B cell (primary cell): ENCODE data around the gene NADSYN1. TPM values are rescaled to one million over a fixed set of nuclear protein-coding genes. Genes with fewer than 3 reads are reported as not detected.

Source experiments
- ATAC-seq: fragments of 200-7000 bp; cut with Tn5 transposase; one replicate; pipeline ENCODE4 v1.10.0; 2021; ENCODE audit warnings: low read depth, mild to moderate bottlenecking, moderate number of reproducible peaks, moderate library complexity
- CTCF ChIA-PET: fragments of 350-600 bp; sonication (Branson Sonifier 250); formaldehyde crosslinking; loops from one replicate; lab custom pipeline; 2021; ENCODE audit warnings: antibody characterized with exemption, inconsistent platforms; lab: Charles Lee
- POLR2A ChIA-PET: fragments of 350-600 bp; sonication (Branson Sonifier 250); formaldehyde crosslinking; loops from one replicate; lab custom pipeline; 2021; ENCODE audit warnings: antibody characterized with exemption; lab: Charles Lee
- DNase-seq: peaks from one replicate; pipeline ENCODE4 v3.0.0; 2013
- H2AFZ ChIP-seq: 2 replicates; pipeline ENCODE4 v1.6.1; 2012; ENCODE audit warnings: mild to moderate bottlenecking, low read depth, low read length; ENCODE audit not compliant: insufficient read depth, poor library complexity, severe bottlenecking
- H3K27ac ChIP-seq, 2 donors: 1 replicate in 1 of 2; 2 replicates in 1 of 2; pipeline ENCODE4 v1.5.1; 2012 to 2013; ENCODE audit warnings: low read length in 2 of 2, mild to moderate bottlenecking in 2 of 2, moderate library complexity in 1 of 2
- H3K27me3 ChIP-seq, 4 experiments: fragments of 200-600 bp in 1 of 4; sonication (generic) in 1 of 4; replicated peaks in 1 of 4; 1 replicate in 2 of 4; 2 replicates in 2 of 4; pipeline versions ENCODE4 v1.6.1 to v1.7.0; 2013 to 2016; ENCODE audit warnings: low read length in 3 of 4, mild to moderate bottlenecking in 2 of 4, mixed read lengths in 1 of 4, moderate library complexity in 1 of 4; ENCODE audit not compliant: insufficient read depth in 4 of 4, control insufficient read depth in 3 of 4; ENCODE audit errors: control extremely low read depth in 1 of 4
- H3K36me3 ChIP-seq, 2 experiments: replicated peaks in 1 of 2; 1 replicate in 1 of 2; 2 replicates in 1 of 2; pipeline versions ENCODE4 v1.6.1 to v1.7.1; 2013; ENCODE audit warnings: low read length in 1 of 2; ENCODE audit not compliant: insufficient read depth in 2 of 2, control insufficient read depth in 1 of 2; ENCODE audit errors: control extremely low read depth in 1 of 2, extremely low read depth in 1 of 2
- H3K4me1 ChIP-seq, 2 donors: fragments of 200-600 bp in 1 of 2; sonication (generic) in 1 of 2; 1 replicate in 1 of 2; 2 replicates in 1 of 2; pipeline versions ENCODE4 v1.5.1 to v1.6.1; 2013 to 2017; ENCODE audit warnings: low read length in 2 of 2; ENCODE audit not compliant: control insufficient read depth in 2 of 2, insufficient read depth in 2 of 2
- H3K4me2 ChIP-seq: replicated peaks from 2 replicates; pipeline ENCODE3; 2012; ENCODE audit warnings: mild to moderate bottlenecking, low read depth, low read length; ENCODE audit not compliant: poor library complexity, severe bottlenecking
- H3K4me3 ChIP-seq, 5 experiments: fragments of 200-600 bp in 1 of 5; sonication (generic) in 1 of 5; 1 replicate in 3 of 5; 2 replicates in 2 of 5; pipeline versions ENCODE4 v1.5.1 to v1.7.0; 2011 to 2016; ENCODE audit warnings: low read length in 4 of 5, mild to moderate bottlenecking in 4 of 5, low read depth in 2 of 5, control low read depth in 1 of 5, moderate library complexity in 1 of 5; ENCODE audit not compliant: insufficient read depth in 1 of 5; ENCODE audit errors: control extremely low read depth in 1 of 5, extremely low read depth in 1 of 5
- H3K79me2 ChIP-seq: fragments of 200-600 bp; sonication (generic); one replicate; pipeline ENCODE4 v1.6.0; 2016; ENCODE audit warnings: low read length; ENCODE audit not compliant: control insufficient read depth, insufficient read depth
- H3K9ac ChIP-seq: fragments of 200-600 bp; sonication (generic); 2 replicates; pipeline ENCODE4 v1.6.1; 2017; ENCODE audit warnings: mild to moderate bottlenecking, low read length, moderate library complexity
- H3K9me3 ChIP-seq, 3 donors: one replicate each; pipeline versions ENCODE4 v1.6.1 to v1.7.1; 2013; ENCODE audit warnings: low read length in 2 of 3; ENCODE audit not compliant: control insufficient read depth in 2 of 3, insufficient read depth in 1 of 3; ENCODE audit errors: control extremely low read depth in 1 of 3
- H4K20me1 ChIP-seq: 2 replicates; pipeline ENCODE4 v1.6.0; 2012; ENCODE audit warnings: mild to moderate bottlenecking, low read length; ENCODE audit not compliant: insufficient read depth, control insufficient read depth, poor library complexity, severe bottlenecking
- H3K27ac Mint-ChIP-seq: one replicate; pipeline ENCODE4 v1.8.0; 2021; ENCODE audit warnings: mixed read lengths
- H3K27me3 Mint-ChIP-seq: one replicate; pipeline ENCODE4 v1.8.0; 2021; ENCODE audit warnings: mixed read lengths
- H3K4me1 Mint-ChIP-seq: one replicate; pipeline ENCODE4 v1.8.0; 2021; ENCODE audit warnings: mixed read lengths
- H3K4me3 Mint-ChIP-seq: one replicate; pipeline ENCODE4 v1.8.0; 2021; ENCODE audit warnings: mixed read lengths
- H3K9me3 Mint-ChIP-seq: one replicate; pipeline ENCODE4 v1.8.0; 2022; ENCODE audit warnings: mixed read lengths; ENCODE audit not compliant: insufficient read depth
- EZH2 ChIP-seq: IDR thresholded peaks from 2 replicates; pipeline ENCODE4 v1.6.1; 2012; ENCODE audit warnings: borderline replicate concordance, low read depth, mild to moderate bottlenecking, moderate library complexity, low read length; ENCODE audit not compliant: insufficient read depth, poor library complexity, severe bottlenecking
- WGBS: methylation state at CpG from one replicate; pipeline ENCODE4 v1.1.5; 2013; ENCODE audit warnings: missing lambda C conversion rate; ENCODE audit not compliant: insufficient coverage; 5-methylcytosine and 5-hydroxymethylcytosine counted together
- intact Hi-C: fragments of 100-400 bp; cut with micrococcal nuclease; formaldehyde crosslinking; loops from one replicate; pipeline ENCODE4 v1.10.0; 2022
- polyA plus RNA-seq: library from polyadenylated mRNA; depleted of rRNA; stranded (reverse); fragments of >200 nt; gene quantifications from 2 replicates; pipeline ENCODE4 v1.2.3, GENCODE V29; 2012
- total RNA-seq, 2 donors: library from RNA; stranded (reverse); fragments of 120-200 nt in 1 of 2; gene quantifications; 1 replicate in 1 of 2; 2 replicates in 1 of 2; pipeline versions ENCODE4 v1.2.3 to v1.2.4, GENCODE V29; 2013 to 2022
- TF ChIP-seq, protein P1 (sequence below): fragments of 200-600 bp; IDR thresholded peaks from one replicate; pipeline ENCODE4 v1.8.0; 2022; ENCODE audit warnings: antibody characterized with exemption, mild to moderate bottlenecking

Gene NADSYN1
- total and polyA plus RNA-seq, 2 donors (not counting 1 experiment from before 2014, with no cell fraction given), result 153 to 222 TPM

DNA sequence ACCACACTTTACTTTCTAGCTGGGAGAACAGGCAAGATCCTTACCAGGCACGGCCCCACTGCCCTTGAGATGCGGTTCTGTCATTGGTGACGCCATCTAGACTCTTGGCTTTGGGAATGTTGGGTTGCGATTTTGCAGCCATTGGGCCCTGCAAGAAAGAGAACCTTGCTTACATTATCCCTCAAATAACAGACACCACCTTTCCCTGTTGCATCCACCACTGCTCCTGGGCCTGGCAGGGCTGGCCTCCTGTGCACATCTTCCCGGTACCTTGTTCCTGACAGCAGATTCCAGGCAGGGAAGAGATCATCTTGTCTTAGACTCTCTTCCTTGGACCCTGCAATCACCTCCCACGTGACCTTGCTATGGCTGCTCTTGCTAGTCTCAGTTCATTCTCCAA lies 8.2 kb upstream of the NADSYN1 start:
- Histone ChIP-seq H3K36me3 (peaks cover 0 to 21% of the 10 kb centered on the region in 2 experiments), H4K20me1 (no peaks in the 10 kb centered on the region), H3K9ac (no peak overlapping the region), H3K4me1 (peaks cover 10 to 20% of the 10 kb centered on the region in 2 donors), H3K79me2 (peaks cover 5% of the 10 kb centered on the region), H2AFZ (no peak overlapping the region), H3K27me3 (no peaks in the 10 kb centered on the region), H3K4me3 (no peak overlapping the region), H3K4me2 (no peak overlapping the region), H3K9me3 (peaks cover 0 to 5% (median 2%) of the 10 kb centered on the region in 3 donors), H3K27ac (no peak overlapping the region)
- ATAC-seq (no peak), DNase-seq (no peak)
- no peak overlapping the region for H3K4me3 Mint-ChIP-seq
- intact Hi-C loops, result no loop called here
- POLR2A ChIA-PET, result no interaction called here
- CTCF ChIA-PET, result no interaction called here
- H3K27me3 Mint-ChIP-seq, result no peaks in the 10 kb centered on the region
- H3K27ac Mint-ChIP-seq, result no peak overlapping the region
- no peaks in the 10 kb centered on the region for H3K9me3 Mint-ChIP-seq
- peaks cover 19% of the 10 kb centered on the region for H3K4me1 Mint-ChIP-seq
- WGBS, result 95% methylated on average over 4 of the region's 6 CpGs
- no peak for TF ChIP-seq EZH2
- TF ChIP-seq, protein P1, sequence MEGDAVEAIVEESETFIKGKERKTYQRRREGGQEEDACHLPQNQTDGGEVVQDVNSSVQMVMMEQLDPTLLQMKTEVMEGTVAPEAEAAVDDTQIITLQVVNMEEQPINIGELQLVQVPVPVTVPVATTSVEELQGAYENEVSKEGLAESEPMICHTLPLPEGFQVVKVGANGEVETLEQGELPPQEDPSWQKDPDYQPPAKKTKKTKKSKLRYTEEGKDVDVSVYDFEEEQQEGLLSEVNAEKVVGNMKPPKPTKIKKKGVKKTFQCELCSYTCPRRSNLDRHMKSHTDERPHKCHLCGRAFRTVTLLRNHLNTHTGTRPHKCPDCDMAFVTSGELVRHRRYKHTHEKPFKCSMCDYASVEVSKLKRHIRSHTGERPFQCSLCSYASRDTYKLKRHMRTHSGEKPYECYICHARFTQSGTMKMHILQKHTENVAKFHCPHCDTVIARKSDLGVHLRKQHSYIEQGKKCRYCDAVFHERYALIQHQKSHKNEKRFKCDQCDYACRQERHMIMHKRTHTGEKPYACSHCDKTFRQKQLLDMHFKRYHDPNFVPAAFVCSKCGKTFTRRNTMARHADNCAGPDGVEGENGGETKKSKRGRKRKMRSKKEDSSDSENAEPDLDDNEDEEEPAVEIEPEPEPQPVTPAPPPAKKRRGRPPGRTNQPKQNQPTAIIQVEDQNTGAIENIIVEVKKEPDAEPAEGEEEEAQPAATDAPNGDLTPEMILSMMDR, result no peak

DNA sequence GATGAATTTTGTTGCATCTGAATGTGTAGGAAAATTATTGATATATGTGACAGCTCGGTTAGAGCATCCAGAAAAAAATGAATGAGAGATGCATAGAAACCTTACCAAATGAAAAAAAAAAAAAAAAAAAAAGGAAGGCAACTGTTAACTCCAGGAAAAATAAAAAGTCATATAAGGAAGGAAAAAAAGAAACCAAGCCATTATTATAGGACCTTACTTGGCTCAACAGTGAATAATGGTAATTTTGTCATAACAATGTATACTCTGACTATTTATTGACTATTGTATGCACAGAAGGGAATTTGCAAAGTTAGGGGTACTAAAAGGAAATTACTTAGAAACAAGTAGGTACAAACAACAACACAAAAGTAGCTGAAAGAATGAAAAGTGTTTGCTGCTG lies 6.9 kb upstream of the NADSYN1 start:
- peaks cover 0 to 5% (median 2%) of the 10 kb centered on the region in 3 donors for H3K9me3 ChIP-seq
- no peaks in the 10 kb centered on the region for H3K27me3 Mint-ChIP-seq
- no peak overlapping the region for H3K27ac ChIP-seq
- no peak overlapping the region for H2AFZ ChIP-seq
- peaks cover 0 to 20% of the 10 kb centered on the region in 2 experiments for H3K36me3 ChIP-seq
- peaks cover 10 to 20% of the 10 kb centered on the region in 2 donors for H3K4me1 ChIP-seq
- ATAC-seq, result no peak
- no peak overlapping the region for H3K4me2 ChIP-seq
- ChIA-PET CTCF (no interaction called here), POLR2A (no interaction called here)
- H3K4me1 Mint-ChIP-seq, result peaks cover 26% of the 10 kb centered on the region
- no peak overlapping the region for H3K9ac ChIP-seq
- intact Hi-C loops, result no loop called here
- no peaks in the 10 kb centered on the region for H3K9me3 Mint-ChIP-seq
- no peak overlapping the region for H3K27ac Mint-ChIP-seq
- no peak for TF ChIP-seq EZH2
- TF ChIP-seq, protein P1, result no peak
- no CpG with 5 or more reads among the region's 1 CpG for WGBS
- no peak for DNase-seq
- H3K4me3 Mint-ChIP-seq, result peak overlapping the region; percentile 49
- no peak overlapping the region for H3K4me3 ChIP-seq
- H3K79me2 ChIP-seq, result peaks cover 5% of the 10 kb centered on the region
- H4K20me1 ChIP-seq, result no peaks in the 10 kb centered on the region
- H3K27me3 ChIP-seq, result no peaks in the 10 kb centered on the region
